ENCODE measurements around the gene FXYD1. TPM values are rescaled to one million over a fixed set of nuclear protein-coding genes. Genes with fewer than 3 reads are reported as not detected.

The FXYD1 gene
- total RNA-seq, 2 donors from 2014 or later, result 1.6 to 9.1 TPM

- ATAC-seq, result no peak
- DNase-seq, result peak in 1 of 4 donors; percentile 39
- Histone ChIP-seq H3K4me1 (peaks cover 39% of the 10 kb centered on the region), H3K36me3 (replicated peaks in 1 of 2; ENCODE audit: insufficient read depth in 1 of 2, low read depth in 2 of 2) (no peaks in the 10 kb centered on the region), H3K9me3 (no peaks in the 10 kb centered on the region), H3K27me3 (no peaks in the 10 kb centered on the region), H3K4me3 (no peak overlapping the region), H3K27ac (peak overlapping the region in 1 of 4 donors; percentile 12)
- intact Hi-C loops (cut with DNase I), result no loop called here
- 58 to 85% methylated on average over 9 to 13 of the region's 14 CpGs for WGBS, 2 donors
- no peak for TF ChIP-seq CTCF (IDR thresholded peaks at IDR 0.05)
- TF ChIP-seq POLR2A (IDR thresholded peaks at IDR 0.05), result no peak
Measured at GRCh38 chr19:35119091-35119490, 19.5 kb upstream of the FXYD1 start.

GRCh38 chr19:35119578-35120155 is 19.0 kb upstream of the FXYD1 start:
- Histone ChIP-seq H3K4me3 (no peak overlapping the region), H3K36me3 (replicated peaks in 1 of 2; ENCODE audit: insufficient read depth in 1 of 2, low read depth in 2 of 2) (no peaks in the 10 kb centered on the region), H3K27me3 (no peaks in the 10 kb centered on the region), H3K4me1 (peaks cover 39% of the 10 kb centered on the region), H3K9me3 (no peaks in the 10 kb centered on the region), H3K27ac (no peak overlapping the region)
- TF ChIP-seq POLR2A (IDR thresholded peaks at IDR 0.05) (no peak), CTCF (IDR thresholded peaks at IDR 0.05) (no peak)
- no peak for ATAC-seq
- no peak for DNase-seq
- intact Hi-C loops (cut with DNase I), result no loop called here
- WGBS, 2 donors, result 84 to 94% methylated on average over 9 of the region's 9 CpGs

GRCh38 chr19:35120492-35120891 is 18.1 kb upstream of the FXYD1 start:
- WGBS, 2 donors, result 61 to 67% methylated on average over 7 of the region's 7 CpGs
- no peak overlapping the region for H3K27ac ChIP-seq
- peak in 2 of 4 donors; percentile 53 to 64 for DNase-seq
- H3K36me3 ChIP-seq (replicated peaks in 1 of 2; ENCODE audit: insufficient read depth in 1 of 2, low read depth in 2 of 2), result no peaks in the 10 kb centered on the region
- no peaks in the 10 kb centered on the region for H3K9me3 ChIP-seq
- H3K27me3 ChIP-seq, result no peaks in the 10 kb centered on the region
- no peak for ATAC-seq
- intact Hi-C loops (cut with DNase I), result no loop called here
- H3K4me3 ChIP-seq, result no peak overlapping the region
- peaks cover 38% of the 10 kb centered on the region for H3K4me1 ChIP-seq
- no peak for TF ChIP-seq POLR2A (IDR thresholded peaks at IDR 0.05)
- no peak for TF ChIP-seq CTCF (IDR thresholded peaks at IDR 0.05)

GRCh38 chr19:35120898-35121297 is 17.7 kb upstream of the FXYD1 start:
- 70 to 74% methylated on average over 7 of the region's 7 CpGs for whole genome bisulfite sequencing, 2 donors
- ATAC-seq (no peak), DNase-seq (no peak)
- H3K4me3 ChIP-seq, result no peak overlapping the region
- H3K27ac ChIP-seq, result no peak overlapping the region
- H3K36me3 ChIP-seq (replicated peaks in 1 of 2; ENCODE audit: insufficient read depth in 1 of 2, low read depth in 2 of 2), result no peaks in the 10 kb centered on the region
- H3K9me3 ChIP-seq, result no peaks in the 10 kb centered on the region
- no peaks in the 10 kb centered on the region for H3K27me3 ChIP-seq
- no peak for TF ChIP-seq POLR2A (IDR thresholded peaks at IDR 0.05)
- TF ChIP-seq CTCF (IDR thresholded peaks at IDR 0.05), result no peak
- peaks cover 34% of the 10 kb centered on the region for H3K4me1 ChIP-seq
- intact Hi-C loops (cut with DNase I), result no loop called here
